ENCODE data around the gene SCAMP4. TPM values are rescaled to one million over a fixed set of nuclear protein-coding genes. Genes with fewer than 3 reads are reported as not detected.
A peak's percentile ranks its signal among the peaks of the same experiment; 100 is the strongest.

The SCAMP4 gene
- total RNA-seq, 1 donor from 2014 or later, result 51.6 TPM

DNA sequence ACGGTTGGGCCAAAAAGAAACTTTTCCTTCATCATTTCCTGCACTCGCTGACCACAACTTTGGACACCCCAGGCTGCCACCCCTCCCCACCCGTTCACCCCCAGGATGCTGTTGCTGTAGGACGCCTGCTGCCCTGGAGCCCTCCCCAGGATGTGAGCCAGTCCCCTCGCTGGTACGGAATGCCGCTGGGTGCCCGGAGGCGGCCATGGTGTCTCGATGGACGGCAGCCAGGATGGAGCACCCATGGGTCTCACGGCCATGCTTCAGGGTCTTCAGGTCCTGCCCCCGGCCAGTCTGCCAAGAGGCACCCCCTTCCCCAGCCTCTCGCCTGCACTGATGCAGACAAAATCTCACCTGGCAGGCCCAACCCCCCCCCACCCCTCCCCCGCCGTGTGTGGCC, 20.3 kb downstream of the SCAMP4 start:
- TF ChIP-seq, protein P1, sequence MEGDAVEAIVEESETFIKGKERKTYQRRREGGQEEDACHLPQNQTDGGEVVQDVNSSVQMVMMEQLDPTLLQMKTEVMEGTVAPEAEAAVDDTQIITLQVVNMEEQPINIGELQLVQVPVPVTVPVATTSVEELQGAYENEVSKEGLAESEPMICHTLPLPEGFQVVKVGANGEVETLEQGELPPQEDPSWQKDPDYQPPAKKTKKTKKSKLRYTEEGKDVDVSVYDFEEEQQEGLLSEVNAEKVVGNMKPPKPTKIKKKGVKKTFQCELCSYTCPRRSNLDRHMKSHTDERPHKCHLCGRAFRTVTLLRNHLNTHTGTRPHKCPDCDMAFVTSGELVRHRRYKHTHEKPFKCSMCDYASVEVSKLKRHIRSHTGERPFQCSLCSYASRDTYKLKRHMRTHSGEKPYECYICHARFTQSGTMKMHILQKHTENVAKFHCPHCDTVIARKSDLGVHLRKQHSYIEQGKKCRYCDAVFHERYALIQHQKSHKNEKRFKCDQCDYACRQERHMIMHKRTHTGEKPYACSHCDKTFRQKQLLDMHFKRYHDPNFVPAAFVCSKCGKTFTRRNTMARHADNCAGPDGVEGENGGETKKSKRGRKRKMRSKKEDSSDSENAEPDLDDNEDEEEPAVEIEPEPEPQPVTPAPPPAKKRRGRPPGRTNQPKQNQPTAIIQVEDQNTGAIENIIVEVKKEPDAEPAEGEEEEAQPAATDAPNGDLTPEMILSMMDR (IDR thresholded peaks at IDR 0.05), result no peak
- no peak overlapping the region for H3K4me3 Mint-ChIP-seq (ENCODE audit: unreplicated experiment)
- DNase-seq (ENCODE audit: low spot score), result no peak
- H3K4me1 Mint-ChIP-seq (ENCODE audit: low read depth), result peaks cover 8% of the 10 kb centered on the region
- H3K27ac Mint-ChIP-seq (ENCODE audit: unreplicated experiment), result no peak overlapping the region
- H3K9me3 Mint-ChIP-seq (ENCODE audit: low read depth), result no peaks in the 10 kb centered on the region
- H3K27me3 Mint-ChIP-seq (ENCODE audit: low read depth), result no peaks in the 10 kb centered on the region
- H3K36me3 Mint-ChIP-seq (ENCODE audit: low read depth), result peaks cover 8% of the 10 kb centered on the region

DNA sequence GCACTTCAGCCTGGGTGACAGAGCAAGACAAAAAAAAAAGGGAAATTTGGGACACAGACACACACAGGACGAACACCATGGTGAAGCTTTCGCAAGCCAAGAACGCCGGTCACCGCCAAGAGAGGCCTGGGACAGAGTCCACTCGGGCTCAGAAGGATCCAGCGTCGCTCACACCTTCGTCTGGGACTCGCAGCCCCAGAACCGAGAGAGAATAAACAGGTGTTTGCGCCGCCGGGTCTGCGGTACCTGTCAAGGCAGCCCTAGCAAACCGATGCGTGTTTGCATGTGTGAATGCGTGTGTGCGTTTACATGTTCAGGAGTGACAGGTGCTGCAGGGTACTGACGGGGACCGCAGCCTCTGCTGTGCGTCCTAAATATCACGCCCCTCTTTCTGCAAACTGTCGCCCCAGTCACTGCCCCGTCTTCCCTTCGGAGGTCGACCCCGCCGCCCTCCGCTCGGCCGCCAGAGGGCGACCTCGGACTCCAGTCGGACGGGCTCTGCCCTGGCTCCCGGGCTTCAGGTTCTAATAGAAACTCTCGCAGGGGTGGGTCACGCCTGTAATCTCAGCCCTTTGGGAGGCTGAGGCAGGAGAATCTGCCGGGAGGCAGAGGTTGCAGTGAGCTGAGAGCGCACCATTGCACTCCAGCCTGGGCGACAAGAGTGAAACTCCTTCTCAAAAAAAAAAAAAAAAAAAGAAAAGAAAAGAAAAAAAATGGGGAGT, 24.0 kb downstream of the SCAMP4 start:
- TF ChIP-seq, protein P1 (IDR thresholded peaks at IDR 0.05), result peak; percentile 91
- Mint-ChIP-seq H3K27ac (ENCODE audit: unreplicated experiment) (peak overlapping the region; percentile 36), H3K4me1 (ENCODE audit: low read depth) (peaks cover 8% of the 10 kb centered on the region), H3K4me3 (ENCODE audit: unreplicated experiment) (peak overlapping the region; percentile 76), H3K9me3 (ENCODE audit: low read depth) (no peaks in the 10 kb centered on the region), H3K36me3 (ENCODE audit: low read depth) (peaks cover 4% of the 10 kb centered on the region), H3K27me3 (ENCODE audit: low read depth) (no peaks in the 10 kb centered on the region)
- no peak for DNase-seq (ENCODE audit: low spot score)

DNA sequence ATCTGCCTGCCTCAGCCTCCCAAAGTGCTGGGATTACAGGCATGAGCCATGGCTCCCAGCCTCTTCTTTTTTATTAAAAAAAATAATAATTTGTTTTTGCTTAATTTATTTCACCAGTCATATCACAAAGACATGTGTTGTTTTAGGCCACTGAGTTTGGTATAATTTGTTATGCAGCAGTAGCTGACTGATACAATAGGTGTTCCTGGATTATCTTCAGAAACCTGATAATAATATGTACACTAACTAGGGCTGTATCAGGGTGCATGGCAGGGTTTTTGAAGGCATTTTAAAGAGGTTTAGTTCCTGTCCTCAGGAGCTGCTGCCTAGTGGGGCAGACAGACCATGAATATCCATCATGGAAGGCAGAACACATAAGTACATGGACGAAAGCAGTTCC, 26.2 kb downstream of the SCAMP4 start:
- Mint-ChIP-seq H3K27me3 (ENCODE audit: low read depth) (no peaks in the 10 kb centered on the region), H3K4me3 (ENCODE audit: unreplicated experiment) (no peak overlapping the region), H3K27ac (ENCODE audit: unreplicated experiment) (no peak overlapping the region), H3K9me3 (ENCODE audit: low read depth) (peaks cover 2% of the 10 kb centered on the region), H3K36me3 (ENCODE audit: low read depth) (peaks cover 2% of the 10 kb centered on the region), H3K4me1 (ENCODE audit: low read depth) (peaks cover 8% of the 10 kb centered on the region)
- no peak for DNase-seq (ENCODE audit: low spot score)
- TF ChIP-seq, protein P1 (IDR thresholded peaks at IDR 0.05), result no peak

DNA sequence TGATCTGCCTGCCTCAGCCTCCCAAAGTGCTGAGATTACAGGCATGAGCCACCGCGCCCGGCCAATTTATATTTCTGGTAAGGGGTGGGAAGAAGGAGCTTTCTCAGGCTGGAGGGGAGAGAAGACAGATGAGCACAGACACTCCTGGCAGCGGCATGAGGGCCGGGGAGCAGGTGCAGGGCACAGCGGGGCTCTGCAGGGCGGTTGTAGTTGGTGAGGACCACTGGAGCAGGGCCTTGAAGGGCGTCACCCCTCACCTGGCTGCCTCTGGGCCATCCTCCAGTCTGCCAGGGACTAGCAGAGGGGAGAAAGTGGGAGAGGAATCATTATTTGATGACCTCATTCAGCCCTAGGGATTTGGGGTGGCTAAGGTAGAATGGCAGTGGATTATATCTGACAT, 27.2 kb downstream of the SCAMP4 start:
- Mint-ChIP-seq H3K27me3 (ENCODE audit: low read depth) (no peaks in the 10 kb centered on the region), H3K9me3 (ENCODE audit: low read depth) (peaks cover 2% of the 10 kb centered on the region), H3K36me3 (ENCODE audit: low read depth) (peaks cover 2% of the 10 kb centered on the region), H3K27ac (ENCODE audit: unreplicated experiment) (no peak overlapping the region), H3K4me1 (ENCODE audit: low read depth) (peaks cover 8% of the 10 kb centered on the region), H3K4me3 (ENCODE audit: unreplicated experiment) (no peak overlapping the region)
- TF ChIP-seq, protein P1 (IDR thresholded peaks at IDR 0.05), result no peak
- DNase-seq (ENCODE audit: low spot score), result no peak

DNA sequence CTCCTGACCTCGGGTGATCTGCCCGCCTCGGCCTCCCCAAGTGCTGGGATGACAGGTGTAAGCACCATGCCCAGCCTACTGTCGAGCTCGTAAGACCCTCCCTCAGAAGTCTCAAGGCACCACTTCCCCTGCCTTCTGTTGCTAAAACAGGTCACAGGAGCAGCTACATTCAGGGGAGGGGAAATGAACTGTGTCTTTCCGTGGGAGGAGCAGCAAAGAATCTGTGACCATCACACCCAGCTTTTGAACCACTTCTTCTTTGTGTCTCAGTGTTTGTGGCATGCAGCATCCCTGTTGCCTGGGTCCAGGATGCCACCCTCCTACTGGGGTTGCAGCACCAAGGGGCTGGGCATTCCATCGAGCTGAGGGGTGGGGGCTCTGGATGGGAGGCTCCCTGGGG, 28.0 kb downstream of the SCAMP4 start:
- TF ChIP-seq, protein P1 (IDR thresholded peaks at IDR 0.05), result no peak
- H3K4me3 Mint-ChIP-seq (ENCODE audit: unreplicated experiment), result no peak overlapping the region
- peaks cover 2% of the 10 kb centered on the region for H3K36me3 Mint-ChIP-seq (ENCODE audit: low read depth)
- DNase-seq (ENCODE audit: low spot score), result no peak
- H3K27me3 Mint-ChIP-seq (ENCODE audit: low read depth), result no peaks in the 10 kb centered on the region
- H3K27ac Mint-ChIP-seq (ENCODE audit: unreplicated experiment), result no peak overlapping the region
- H3K9me3 Mint-ChIP-seq (ENCODE audit: low read depth), result peaks cover 2% of the 10 kb centered on the region
- H3K4me1 Mint-ChIP-seq (ENCODE audit: low read depth), result peaks cover 8% of the 10 kb centered on the region
